RWPE2 (cell line): Measurements from ENCODE around the gene CCDC77.

Experiments used
- ATAC-seq: fragments of 200-7000 bp; cut with Tn5 transposase; 3 replicates; pipeline ENCODE4 v1.9.1; 2021; ENCODE audit warnings: low read depth
- DNase-seq: peaks from one replicate; pipeline ENCODE4 v3.0.0-alpha.2; 2020; ENCODE audit warnings: low spot score
- H3K27ac ChIP-seq: fragments of 450-650 bp; 2 replicates; pipeline ENCODE4 v1.5.1; 2017; ENCODE audit warnings: mild to moderate bottlenecking; ENCODE audit not compliant: poor library complexity, severe bottlenecking
- H3K27me3 ChIP-seq: fragments of 250-450 bp; sonication (Bioruptor Pico); 2 replicates; pipeline ENCODE4 v1.5.1; 2021; ENCODE audit warnings: mild to moderate bottlenecking, moderate library complexity; ENCODE audit not compliant: insufficient read depth, poor library complexity, severe bottlenecking
- H3K36me3 ChIP-seq: fragments of 250-450 bp; sonication (Bioruptor Pico); 2 replicates; pipeline ENCODE4 v1.5.1; 2020; ENCODE audit warnings: low read depth, mild to moderate bottlenecking, moderate library complexity
- H3K4me1 ChIP-seq: fragments of 250-450 bp; sonication (Bioruptor Pico); 2 replicates; pipeline ENCODE4 v1.5.1; 2021; ENCODE audit warnings: mild to moderate bottlenecking, moderate library complexity; ENCODE audit not compliant: insufficient read depth, poor library complexity, severe bottlenecking
- H3K4me3 ChIP-seq: fragments of 250-450 bp; sonication (Bioruptor Pico); 2 replicates; pipeline ENCODE4 v1.5.1; 2021; ENCODE audit warnings: mild to moderate bottlenecking, moderate library complexity; ENCODE audit not compliant: severe bottlenecking
- H3K9me3 ChIP-seq: fragments of 250-450 bp; sonication (Bioruptor Pico); 2 replicates; pipeline ENCODE4 v1.5.1; 2021; ENCODE audit warnings: mild to moderate bottlenecking, moderate library complexity; ENCODE audit not compliant: severe bottlenecking
- CTCF ChIP-seq: fragments of 450-650 bp; IDR thresholded peaks from one replicate; pipeline ENCODE4 v1.5.1; 2017; ENCODE audit warnings: mild to moderate bottlenecking, moderate library complexity; ENCODE audit not compliant: poor library complexity, severe bottlenecking

The CCDC77 gene

GRCh38 chr12:466039-466438 is 64.6 kb downstream of the CCDC77 start:
- H3K4me1 ChIP-seq = peaks cover 4% of the 10 kb centered on the region

GRCh38 chr12:466762-467161 is 65.3 kb downstream of the CCDC77 start:
- no peak for TF ChIP-seq CTCF
- Histone ChIP-seq H3K36me3 (no peaks in the 10 kb centered on the region), H3K9me3 (no peaks in the 10 kb centered on the region), H3K27me3 (peaks cover 2% of the 10 kb centered on the region), H3K4me1 (peaks cover 4% of the 10 kb centered on the region), H3K27ac (no peak overlapping the region), H3K4me3 (no peak overlapping the region)
- ATAC-seq (no peak), DNase-seq (no peak)

More at GRCh38 chr12:466039-466438, 64.6 kb downstream of the CCDC77 start:
- H3K4me3 ChIP-seq = no peak overlapping the region
- no peak for TF ChIP-seq CTCF
- no peaks in the 10 kb centered on the region for H3K9me3 ChIP-seq
- H3K27ac ChIP-seq = no peak overlapping the region
- no peaks in the 10 kb centered on the region for H3K36me3 ChIP-seq
- DNase-seq = no peak
- peaks cover 10% of the 10 kb centered on the region for H3K27me3 ChIP-seq
- ATAC-seq = no peak

GRCh38 chr12:467591-467990 is 66.1 kb downstream of the CCDC77 start:
- Histone ChIP-seq H3K9me3 (no peaks in the 10 kb centered on the region), H3K27me3 (no peaks in the 10 kb centered on the region), H3K27ac (no peak overlapping the region), H3K4me3 (no peak overlapping the region), H3K4me1 (peaks cover 4% of the 10 kb centered on the region), H3K36me3 (no peaks in the 10 kb centered on the region)
- TF ChIP-seq CTCF = no peak
- no peak for ATAC-seq
- DNase-seq = no peak

- Histone ChIP-seq H3K4me3 (no peak overlapping the region), H3K36me3 (no peaks in the 10 kb centered on the region), H3K4me1 (no peaks in the 10 kb centered on the region), H3K27ac (no peak overlapping the region), H3K9me3 (no peaks in the 10 kb centered on the region), H3K27me3 (no peaks in the 10 kb centered on the region)
- DNase-seq = no peak
- ATAC-seq = no peak
- no peak for TF ChIP-seq CTCF
These were observed 67.4 kb downstream of the CCDC77 start for GRCh38 chr12:468671-469389.

- Histone ChIP-seq H3K4me3 (no peak overlapping the region), H3K36me3 (no peaks in the 10 kb centered on the region), H3K9me3 (no peaks in the 10 kb centered on the region), H3K27ac (no peak overlapping the region), H3K27me3 (no peaks in the 10 kb centered on the region), H3K4me1 (no peaks in the 10 kb centered on the region)
- DNase-seq (no peak), ATAC-seq (no peak)
- no peak for TF ChIP-seq CTCF
These were observed 68.7 kb downstream of the CCDC77 start for GRCh38 chr12:470133-470532.
